Skeletal muscle satellite cell (primary cell): Measurements from ENCODE around the gene PRSS38.

Source experiments
- H3K27me3 ChIP-seq: 2 replicates; pipeline ENCODE4 v1.7.0; 2013; ENCODE audit warnings: low read length; ENCODE audit not compliant: control insufficient read depth, insufficient read depth
- H3K36me3 ChIP-seq: 2 replicates; pipeline ENCODE4 v1.7.0; 2013; ENCODE audit warnings: mild to moderate bottlenecking, control low read depth, low read length; ENCODE audit not compliant: insufficient read depth
- H3K4me1 ChIP-seq: 2 replicates; pipeline ENCODE4 v1.7.0; 2013; ENCODE audit warnings: low read length; ENCODE audit not compliant: control insufficient read depth, insufficient read depth
- H3K4me2 ChIP-seq: 2 replicates; pipeline ENCODE4 v1.7.0; 2013; ENCODE audit warnings: mild to moderate bottlenecking, low read length
- H3K4me3 ChIP-seq: 2 replicates; pipeline ENCODE4 v1.7.0; 2013; ENCODE audit warnings: low read length
- H3K9ac ChIP-seq: 2 replicates; pipeline ENCODE4 v1.7.0; 2013; ENCODE audit warnings: mild to moderate bottlenecking, low read depth, low read length, moderate library complexity
- H3K9me3 ChIP-seq: replicated peaks from 2 replicates; pipeline ENCODE4 v1.7.0; 2013; ENCODE audit warnings: mild to moderate bottlenecking, control low read depth, low read length

Gene PRSS38

DNA sequence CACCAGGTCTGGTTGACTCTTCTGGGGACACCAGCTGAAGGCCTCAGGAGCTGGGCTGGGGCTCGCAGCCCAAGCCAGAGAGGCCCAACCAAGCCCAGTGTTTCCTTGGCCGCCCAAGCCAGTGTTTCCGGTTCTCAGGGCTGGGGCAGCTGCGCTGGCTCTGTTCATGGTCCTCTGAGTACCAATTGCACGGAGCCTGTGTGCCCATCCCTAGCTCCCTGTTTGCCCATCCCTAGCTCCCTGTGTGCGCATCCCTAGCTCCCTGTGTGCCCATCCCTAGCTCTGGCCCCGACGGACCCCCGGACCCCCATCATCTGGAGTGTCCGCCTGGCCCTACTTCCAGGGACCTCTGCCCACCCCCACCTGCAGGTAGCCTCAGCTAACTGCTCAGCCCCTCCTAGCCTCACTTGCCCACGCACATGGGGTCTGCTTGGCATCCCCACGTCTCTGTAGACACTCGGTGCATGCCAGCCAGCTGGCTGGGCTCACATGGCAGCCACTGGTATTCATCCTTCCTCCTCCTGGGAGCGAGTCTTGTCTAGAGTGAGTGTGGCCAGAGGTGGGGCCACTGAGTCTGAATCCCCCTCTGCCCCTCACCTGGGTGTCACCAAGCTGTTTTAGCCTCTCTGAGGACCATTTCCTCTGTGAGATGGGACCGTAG, 68.3 kb downstream of the PRSS38 start:
- no peaks in the 10 kb centered on the region for H3K9me3 ChIP-seq
- peaks cover 8% of the 10 kb centered on the region for H3K4me1 ChIP-seq
- H3K4me2 ChIP-seq = no peak overlapping the region
- H3K27me3 ChIP-seq = peaks cover 9% of the 10 kb centered on the region
- no peaks in the 10 kb centered on the region for H3K36me3 ChIP-seq
- H3K9ac ChIP-seq = no peak overlapping the region
- H3K4me3 ChIP-seq = no peak overlapping the region

DNA sequence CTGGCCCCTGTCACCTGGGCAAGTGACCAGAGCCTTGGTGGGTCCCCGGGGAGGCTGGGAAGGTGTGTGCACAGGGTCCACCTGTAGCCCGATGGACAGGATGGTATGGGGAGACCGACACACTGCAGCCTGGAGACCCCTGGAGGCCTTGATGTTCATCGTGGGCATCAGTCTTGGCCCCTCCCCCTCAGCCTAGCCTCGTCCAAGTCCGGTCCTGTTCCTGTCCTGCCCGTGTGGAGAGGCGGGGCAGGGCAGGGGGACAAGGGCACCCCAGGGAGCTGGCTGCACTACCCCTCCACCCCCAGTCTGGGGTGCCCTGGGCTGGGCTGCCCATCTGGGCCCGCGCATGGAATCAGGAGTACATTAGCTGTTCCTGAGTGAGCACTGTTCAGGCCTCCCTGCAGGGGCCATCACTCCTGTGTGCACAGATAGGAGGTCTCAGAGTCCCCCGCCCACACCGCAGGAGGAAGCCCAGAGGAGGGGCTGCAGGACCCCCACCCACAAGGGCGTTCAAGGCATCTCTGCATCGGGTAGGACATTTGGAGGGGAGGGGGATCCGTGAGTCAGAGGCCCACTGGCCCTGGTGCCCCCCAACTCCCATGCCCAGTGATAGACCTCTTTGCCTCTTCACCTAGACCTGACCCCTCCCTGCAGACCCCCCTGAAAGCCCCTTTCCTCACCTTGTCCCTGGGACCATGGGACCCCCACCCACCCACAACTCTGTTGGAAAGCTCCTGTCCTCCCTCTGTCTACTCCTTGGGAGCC, 69.1 kb downstream of the PRSS38 start:
- peaks cover 9% of the 10 kb centered on the region for H3K27me3 ChIP-seq
- H3K36me3 ChIP-seq = no peaks in the 10 kb centered on the region
- no peak overlapping the region for H3K9ac ChIP-seq
- H3K4me2 ChIP-seq = no peak overlapping the region
- no peaks in the 10 kb centered on the region for H3K9me3 ChIP-seq
- H3K4me3 ChIP-seq = no peak overlapping the region
- peaks cover 8% of the 10 kb centered on the region for H3K4me1 ChIP-seq

DNA sequence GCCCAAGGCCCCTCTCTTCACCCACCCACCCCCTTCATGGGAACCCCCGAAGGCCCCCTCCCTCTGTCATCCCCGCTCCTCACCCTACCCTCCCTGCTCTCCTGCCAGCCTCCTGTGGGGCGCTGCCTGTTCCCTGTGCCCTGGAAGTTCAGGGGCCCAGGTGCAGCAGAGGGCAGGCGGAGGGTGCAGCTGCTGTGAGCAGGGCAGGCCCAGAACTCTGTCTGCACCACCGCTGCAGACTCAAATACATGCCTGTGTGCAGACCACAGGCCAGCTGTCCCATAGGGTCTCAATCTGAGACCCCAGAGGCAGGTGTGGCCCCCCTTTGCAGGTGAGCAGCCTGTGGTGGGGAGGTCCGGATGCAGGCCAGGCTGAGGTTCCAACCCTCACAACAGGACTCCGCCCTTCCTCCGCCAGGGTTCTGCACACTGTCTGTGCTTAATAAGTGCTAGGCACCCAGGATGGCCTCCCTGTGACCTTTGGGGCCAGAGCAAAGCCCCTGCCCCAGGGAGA, 69.7 kb downstream of the PRSS38 start:
- no peaks in the 10 kb centered on the region for H3K9me3 ChIP-seq
- H3K4me1 ChIP-seq = peaks cover 8% of the 10 kb centered on the region
- H3K4me3 ChIP-seq = no peak overlapping the region
- H3K9ac ChIP-seq = no peak overlapping the region
- peaks cover 7% of the 10 kb centered on the region for H3K27me3 ChIP-seq
- peak overlapping the region; percentile 72 for H3K4me2 ChIP-seq
- H3K36me3 ChIP-seq = no peaks in the 10 kb centered on the region

DNA sequence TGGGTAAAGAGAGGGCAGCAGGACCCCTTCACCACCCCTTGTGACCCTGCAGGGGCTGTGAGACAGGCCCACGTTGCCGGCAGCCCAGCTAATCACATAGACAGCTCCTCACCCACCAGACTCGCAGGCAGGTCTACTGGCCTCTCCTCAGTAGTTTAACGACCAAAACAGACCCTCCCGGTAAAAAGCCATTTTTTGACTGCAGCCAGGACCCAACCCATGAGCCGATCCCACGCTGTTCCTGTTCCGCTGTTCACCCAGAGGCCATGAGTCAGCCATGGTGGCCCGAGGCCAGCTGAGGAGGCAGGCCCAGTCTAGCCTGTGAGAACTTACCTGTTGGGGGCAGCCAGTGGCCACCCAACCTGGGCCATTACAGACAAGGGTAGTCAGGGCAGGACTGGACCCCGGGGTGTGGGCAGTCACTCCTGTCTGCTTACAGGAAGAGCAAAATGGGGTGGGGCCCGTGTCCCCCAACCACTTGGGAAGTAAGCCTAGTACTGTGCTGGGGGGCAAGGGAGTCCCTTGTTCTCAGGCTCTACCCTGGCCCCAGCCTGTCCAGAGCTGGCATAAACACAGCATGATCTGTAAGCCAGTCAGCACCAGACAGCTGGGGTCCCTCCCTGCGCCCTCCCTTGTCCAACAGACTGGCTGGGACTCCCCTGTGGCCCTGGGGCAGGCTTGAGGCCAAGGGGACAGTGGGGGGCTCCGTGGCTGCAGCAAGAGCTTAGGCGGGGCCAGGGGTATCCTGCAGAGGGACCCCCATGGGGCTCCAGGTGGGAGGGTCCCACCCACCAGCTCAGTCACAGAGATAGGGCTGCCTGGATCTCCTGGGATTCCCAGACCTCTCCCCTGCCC, 70.4 kb downstream of the PRSS38 start:
- Histone ChIP-seq H3K27me3 (no peaks in the 10 kb centered on the region), H3K9ac (no peak overlapping the region), H3K9me3 (no peaks in the 10 kb centered on the region), H3K4me2 (peak overlapping the region; percentile 72), H3K36me3 (no peaks in the 10 kb centered on the region), H3K4me1 (peaks cover 8% of the 10 kb centered on the region), H3K4me3 (no peak overlapping the region)

DNA sequence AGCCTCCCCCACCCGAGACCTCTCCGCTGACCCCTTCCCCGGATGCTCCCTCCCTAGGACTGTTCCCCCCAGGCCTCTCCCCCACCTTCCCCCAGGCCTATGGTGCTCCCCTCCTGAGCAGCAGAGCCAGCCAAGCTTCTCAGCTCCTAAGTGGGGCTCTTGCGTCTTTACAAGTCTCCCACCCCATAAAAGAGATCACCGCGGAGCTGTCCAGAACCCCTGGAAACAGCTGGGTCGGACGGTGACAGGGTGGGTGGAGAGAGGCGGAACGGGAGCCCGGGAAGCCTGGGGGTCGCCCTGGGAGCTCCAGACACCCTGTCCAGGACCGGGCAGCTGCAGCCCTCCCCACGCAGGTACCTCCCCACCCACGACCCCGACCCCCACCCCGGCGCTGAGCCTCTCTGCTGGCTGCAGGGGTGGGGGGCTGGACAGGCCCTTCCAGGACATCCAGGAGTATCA, 71.1 kb downstream of the PRSS38 start:
- no peak overlapping the region for H3K4me2 ChIP-seq
- no peaks in the 10 kb centered on the region for H3K27me3 ChIP-seq
- H3K9ac ChIP-seq = no peak overlapping the region
- H3K4me3 ChIP-seq = no peak overlapping the region
- H3K36me3 ChIP-seq = no peaks in the 10 kb centered on the region
- H3K9me3 ChIP-seq = no peaks in the 10 kb centered on the region
- H3K4me1 ChIP-seq = peaks cover 8% of the 10 kb centered on the region

DNA sequence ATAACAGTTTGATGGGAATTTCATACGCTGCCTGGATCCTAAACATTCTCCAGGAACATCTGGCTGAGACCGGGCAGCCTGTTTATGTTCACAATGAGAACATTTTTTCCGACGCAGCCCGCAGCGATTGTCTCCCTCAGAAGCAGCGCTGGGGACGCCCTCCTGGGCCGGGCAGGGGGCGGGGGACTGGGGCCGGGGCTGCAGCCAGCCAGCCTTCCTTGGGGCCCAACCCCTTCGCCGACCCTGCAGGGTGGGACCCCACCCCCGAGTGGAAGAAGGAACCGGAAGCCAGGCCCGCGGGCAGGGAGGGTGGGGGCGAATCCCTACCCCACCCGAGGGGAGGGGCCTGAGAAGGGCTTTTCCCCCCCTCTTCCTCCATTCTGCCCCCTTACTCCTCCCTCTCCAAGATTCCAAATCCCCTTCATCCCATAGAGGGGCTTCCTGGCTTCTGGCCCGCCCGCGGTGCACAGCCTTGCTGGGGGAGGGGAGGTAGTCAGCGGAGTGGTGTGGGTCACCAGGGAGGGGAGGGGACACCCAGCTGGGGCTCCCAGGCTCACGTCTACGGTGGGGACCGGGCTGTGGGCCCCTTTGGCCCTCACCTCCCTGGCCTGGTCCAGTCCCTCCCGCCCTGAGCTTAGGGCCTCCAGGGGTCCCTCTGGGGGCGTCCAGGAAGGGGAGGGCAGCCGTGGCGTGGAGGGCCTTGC, 71.7 kb downstream of the PRSS38 start:
- Histone ChIP-seq H3K4me1 (peaks cover 8% of the 10 kb centered on the region), H3K9me3 (no peaks in the 10 kb centered on the region), H3K4me2 (no peak overlapping the region), H3K4me3 (no peak overlapping the region), H3K9ac (no peak overlapping the region), H3K36me3 (no peaks in the 10 kb centered on the region), H3K27me3 (no peaks in the 10 kb centered on the region)

DNA sequence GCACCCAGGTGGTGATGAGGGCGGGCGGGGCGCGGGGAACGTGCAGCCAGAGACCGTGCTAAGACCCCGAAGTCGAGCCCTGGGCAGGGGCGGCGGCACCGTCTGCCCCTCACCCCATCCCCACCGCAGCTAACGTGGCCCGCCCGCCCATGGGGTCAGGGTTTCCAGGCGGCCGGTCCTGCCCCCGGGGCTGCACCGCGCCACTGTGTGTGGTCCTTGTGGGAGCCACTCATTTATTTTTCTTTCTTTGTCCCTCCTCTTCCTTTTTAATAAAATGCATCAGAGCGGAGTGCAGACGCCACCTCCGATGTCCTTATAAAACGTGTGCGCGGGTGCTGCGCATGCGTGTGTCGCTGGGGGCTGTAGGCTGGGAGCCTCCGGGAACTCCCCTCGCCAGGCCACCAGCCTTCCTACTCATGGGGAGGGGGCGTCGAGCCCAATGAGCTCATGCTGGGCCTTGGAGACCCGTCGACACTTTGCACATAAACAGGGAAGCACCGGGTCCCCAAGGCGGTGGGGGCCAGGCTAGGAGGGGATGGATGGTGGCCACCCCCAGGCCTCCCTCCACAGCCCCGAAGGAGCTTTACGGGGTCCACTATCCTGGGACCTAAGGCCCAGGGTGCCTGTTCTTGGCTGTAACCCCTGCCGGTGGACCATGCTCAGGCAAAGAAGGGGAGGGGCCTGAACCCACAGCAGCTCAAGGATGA, 72.4 kb downstream of the PRSS38 start:
- Histone ChIP-seq H3K36me3 (no peaks in the 10 kb centered on the region), H3K4me3 (no peak overlapping the region), H3K27me3 (no peaks in the 10 kb centered on the region), H3K9me3 (no peaks in the 10 kb centered on the region), H3K9ac (no peak overlapping the region), H3K4me1 (peaks cover 8% of the 10 kb centered on the region), H3K4me2 (no peak overlapping the region)

DNA sequence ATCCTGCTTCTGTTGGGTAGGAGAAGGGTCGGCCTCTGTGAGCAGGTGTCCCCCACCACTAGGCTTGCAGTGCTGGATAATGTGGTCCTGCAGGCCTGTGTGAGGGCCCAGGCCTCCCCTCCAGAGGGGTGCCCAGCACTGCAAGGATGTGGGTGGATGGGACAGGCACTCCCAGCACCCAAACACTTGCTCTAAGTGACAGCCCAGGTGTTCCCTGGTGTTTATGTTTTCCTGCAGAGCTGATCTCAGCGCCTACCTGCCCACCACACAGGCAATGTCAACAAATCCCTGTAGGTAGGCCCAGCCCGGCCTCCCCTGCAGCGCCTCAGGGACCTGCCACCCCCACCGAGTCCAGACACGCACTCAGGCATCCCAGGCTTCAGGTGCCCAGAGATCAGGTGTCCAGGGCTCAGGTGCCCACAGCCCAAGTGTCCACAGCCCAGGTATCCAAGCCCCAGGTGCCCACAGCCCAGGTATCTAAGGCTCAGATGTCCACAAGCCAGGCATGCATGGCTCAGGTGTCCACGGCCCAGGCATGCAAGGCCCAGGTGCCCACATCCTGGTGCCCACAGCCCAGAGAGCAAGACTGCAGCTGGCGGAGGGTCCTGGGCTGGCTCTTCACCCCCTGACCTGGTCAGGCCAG, 73.0 kb downstream of the PRSS38 start:
- no peaks in the 10 kb centered on the region for H3K9me3 ChIP-seq
- peaks cover 8% of the 10 kb centered on the region for H3K4me1 ChIP-seq
- no peak overlapping the region for H3K9ac ChIP-seq
- H3K27me3 ChIP-seq = no peaks in the 10 kb centered on the region
- no peaks in the 10 kb centered on the region for H3K36me3 ChIP-seq
- H3K4me2 ChIP-seq = no peak overlapping the region
- H3K4me3 ChIP-seq = no peak overlapping the region

DNA sequence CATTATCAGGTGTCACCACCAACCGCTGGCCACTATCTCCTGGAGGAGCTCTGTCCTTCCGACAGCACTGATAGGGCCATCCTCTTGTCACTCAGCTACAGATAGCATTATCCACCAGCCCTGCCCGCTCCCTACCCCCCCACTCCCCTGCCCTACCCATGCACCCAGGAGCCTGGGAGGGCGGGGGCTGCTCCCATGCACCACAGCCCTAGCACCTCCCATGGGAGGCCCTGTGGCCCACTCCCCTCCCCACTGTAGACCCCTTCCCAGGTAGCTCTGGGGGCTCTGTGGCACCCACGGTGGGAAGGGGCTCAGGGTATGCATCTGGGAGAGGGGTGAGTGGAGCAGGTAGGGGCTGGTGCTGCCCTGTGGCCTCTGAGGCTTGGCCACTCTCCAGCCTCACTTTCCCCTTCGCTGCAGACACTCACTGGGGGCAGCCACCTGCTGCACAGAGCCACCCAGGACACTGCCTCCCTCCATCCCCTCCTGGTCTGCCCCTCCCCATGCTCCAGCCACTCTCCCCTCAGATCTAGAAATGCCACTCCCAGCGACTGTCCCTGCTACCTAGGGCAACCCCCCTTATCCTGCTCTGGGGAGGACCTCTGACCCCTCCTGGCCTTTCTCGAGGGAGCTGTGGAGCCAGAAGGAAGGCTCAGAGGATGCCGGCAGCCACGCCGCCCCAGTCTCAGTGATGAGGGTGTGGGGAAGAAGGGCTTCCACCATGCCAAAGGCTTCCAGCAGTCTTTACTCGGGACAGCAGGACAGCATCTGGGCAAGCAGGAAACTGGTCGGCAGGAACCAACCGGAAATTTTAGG, 73.8 kb downstream of the PRSS38 start:
- Histone ChIP-seq H3K4me2 (no peak overlapping the region), H3K9ac (no peak overlapping the region), H3K27me3 (no peaks in the 10 kb centered on the region), H3K9me3 (no peaks in the 10 kb centered on the region), H3K36me3 (no peaks in the 10 kb centered on the region), H3K4me3 (no peak overlapping the region), H3K4me1 (peaks cover 8% of the 10 kb centered on the region)
